OCI-LY3 (cell line): ENCODE measurements around the gene COL26A1.
"Not testable (repeated sequence)": the region's sequence is repeated elsewhere in the genome, so short reads cannot be mapped to it uniquely, and the experiment has no call there.

Experiments used
- EZH2phosphoT487 ChIP-seq: fragments of 200-600 bp; shearing (Covaris generic); IDR thresholded peaks from 2 replicates; pipeline ENCODE4 v1.6.1; 2018; ENCODE audit warnings: antibody characterized with exemption, mixed run types, low read depth
- TF ChIP-seq, protein P1 (sequence below): fragments of 200-600, 300-600 bp; sonication (generic); IDR thresholded peaks from 2 replicates; pipeline ENCODE4 v1.5.1; 2014; ENCODE audit warnings: antibody characterized with exemption, low read length, low read depth

- TF ChIP-seq, protein P1, sequence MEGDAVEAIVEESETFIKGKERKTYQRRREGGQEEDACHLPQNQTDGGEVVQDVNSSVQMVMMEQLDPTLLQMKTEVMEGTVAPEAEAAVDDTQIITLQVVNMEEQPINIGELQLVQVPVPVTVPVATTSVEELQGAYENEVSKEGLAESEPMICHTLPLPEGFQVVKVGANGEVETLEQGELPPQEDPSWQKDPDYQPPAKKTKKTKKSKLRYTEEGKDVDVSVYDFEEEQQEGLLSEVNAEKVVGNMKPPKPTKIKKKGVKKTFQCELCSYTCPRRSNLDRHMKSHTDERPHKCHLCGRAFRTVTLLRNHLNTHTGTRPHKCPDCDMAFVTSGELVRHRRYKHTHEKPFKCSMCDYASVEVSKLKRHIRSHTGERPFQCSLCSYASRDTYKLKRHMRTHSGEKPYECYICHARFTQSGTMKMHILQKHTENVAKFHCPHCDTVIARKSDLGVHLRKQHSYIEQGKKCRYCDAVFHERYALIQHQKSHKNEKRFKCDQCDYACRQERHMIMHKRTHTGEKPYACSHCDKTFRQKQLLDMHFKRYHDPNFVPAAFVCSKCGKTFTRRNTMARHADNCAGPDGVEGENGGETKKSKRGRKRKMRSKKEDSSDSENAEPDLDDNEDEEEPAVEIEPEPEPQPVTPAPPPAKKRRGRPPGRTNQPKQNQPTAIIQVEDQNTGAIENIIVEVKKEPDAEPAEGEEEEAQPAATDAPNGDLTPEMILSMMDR = not testable (repeated sequence)
- TF ChIP-seq EZH2phosphoT487 = not testable (repeated sequence)
These were observed 128.8 kb downstream of the COL26A1 start for GRCh38 chr7:101491442-101491841.
